Astrocyte (in vitro differentiated cells and primary cell): ENCODE data around the gene ERCC6L2. TPM values are rescaled to one million over a fixed set of nuclear protein-coding genes. Genes with fewer than 3 reads are reported as not detected.

ENCODE experiments used
- DNase-seq: peaks from one replicate; pipeline ENCODE4 v3.0.0-alpha.2; 2010; ENCODE audit warnings: low read depth
- FAIRE-seq: peaks from 2 replicates; lab custom pipeline; 2011; peaks lifted over from hg19 to GRCh38; lab: Jason Lieb, UNC
- H2AFZ ChIP-seq: 2 replicates; pipeline ENCODE4 v1.6.0; 2012; ENCODE audit warnings: low read depth, low read length, inconsistent platforms
- H3K27ac ChIP-seq: 2 replicates; pipeline ENCODE4 v1.5.1; 2011; ENCODE audit warnings: low read depth, low read length, inconsistent platforms
- H3K27me3 ChIP-seq: 2 replicates; pipeline ENCODE4 v1.6.0; 2011; ENCODE audit warnings: low read length, inconsistent platforms; ENCODE audit not compliant: insufficient read depth
- H3K36me3 ChIP-seq: 2 replicates; pipeline ENCODE4 v1.5.1; 2011; ENCODE audit warnings: low read length, inconsistent platforms; ENCODE audit not compliant: insufficient read depth
- H3K4me1 ChIP-seq: 2 replicates; pipeline ENCODE4 v1.5.1; 2011; ENCODE audit warnings: low read length, inconsistent platforms; ENCODE audit not compliant: insufficient read depth
- H3K4me2 ChIP-seq: 2 replicates; pipeline ENCODE4 v1.6.0; 2012; ENCODE audit warnings: low read length, inconsistent platforms
- H3K4me3 ChIP-seq: 2 replicates; pipeline ENCODE4 v1.5.1; 2011; ENCODE audit warnings: low read depth, mild to moderate bottlenecking, low read length, inconsistent platforms; ENCODE audit not compliant: insufficient read depth
- H3K79me2 ChIP-seq: 2 replicates; pipeline ENCODE4 v1.6.0; 2012; ENCODE audit warnings: mild to moderate bottlenecking, low read length, inconsistent platforms; ENCODE audit not compliant: insufficient read depth
- H3K9ac ChIP-seq: 2 replicates; pipeline ENCODE4 v1.6.0; 2012; ENCODE audit warnings: mild to moderate bottlenecking, low read length, inconsistent platforms
- H3K9me3 ChIP-seq: 2 replicates; pipeline ENCODE4 v1.5.1; 2012; ENCODE audit warnings: low read depth, mild to moderate bottlenecking, low read length, inconsistent platforms; ENCODE audit not compliant: insufficient read depth
- H4K20me1 ChIP-seq: 2 replicates; pipeline ENCODE4 v1.6.0; 2012; ENCODE audit warnings: low read length, inconsistent platforms; ENCODE audit not compliant: insufficient read depth
- H3K27ac Mint-ChIP-seq: one replicate; pipeline ENCODE4 v1.8.0; 2021; ENCODE audit warnings: mild to moderate bottlenecking, mixed read lengths; ENCODE audit not compliant: unreplicated experiment
- H3K27me3 Mint-ChIP-seq: one replicate; pipeline ENCODE4 v1.8.0; 2021; ENCODE audit warnings: low read depth, mixed read lengths; ENCODE audit not compliant: unreplicated experiment
- H3K36me3 Mint-ChIP-seq: one replicate; pipeline ENCODE4 v1.8.0; 2021; ENCODE audit warnings: low read depth, mixed read lengths; ENCODE audit not compliant: unreplicated experiment
- H3K4me1 Mint-ChIP-seq: one replicate; pipeline ENCODE4 v1.8.0; 2021; ENCODE audit warnings: low read depth, mixed read lengths; ENCODE audit not compliant: unreplicated experiment
- H3K4me3 Mint-ChIP-seq: one replicate; pipeline ENCODE4 v1.8.0; 2021; ENCODE audit warnings: mild to moderate bottlenecking, moderate library complexity, mixed read lengths; ENCODE audit not compliant: unreplicated experiment
- H3K9me3 Mint-ChIP-seq: one replicate; pipeline ENCODE4 v1.8.0; 2021; ENCODE audit warnings: mild to moderate bottlenecking, mixed read lengths; ENCODE audit not compliant: unreplicated experiment
- EZH2 ChIP-seq: IDR thresholded peaks from 2 replicates; pipeline ENCODE4 v1.6.1; 2012; ENCODE audit warnings: mild to moderate bottlenecking, low read length, inconsistent platforms; ENCODE audit not compliant: insufficient read depth
- total RNA-seq: library from RNA; stranded (reverse); gene quantifications from 2 replicates; pipeline ENCODE4 v1.2.1, GENCODE V29; 2021
- TF ChIP-seq, protein P1 (sequence below): IDR thresholded peaks from 2 replicates; pipeline ENCODE4 v1.5.1; 2011; ENCODE audit warnings: low read depth, mild to moderate bottlenecking, inconsistent platforms, low read length, moderate library complexity; ENCODE audit not compliant: insufficient read depth

Gene ERCC6L2
- total RNA-seq, 1 donor from 2014 or later: 31.9 TPM

DNA sequence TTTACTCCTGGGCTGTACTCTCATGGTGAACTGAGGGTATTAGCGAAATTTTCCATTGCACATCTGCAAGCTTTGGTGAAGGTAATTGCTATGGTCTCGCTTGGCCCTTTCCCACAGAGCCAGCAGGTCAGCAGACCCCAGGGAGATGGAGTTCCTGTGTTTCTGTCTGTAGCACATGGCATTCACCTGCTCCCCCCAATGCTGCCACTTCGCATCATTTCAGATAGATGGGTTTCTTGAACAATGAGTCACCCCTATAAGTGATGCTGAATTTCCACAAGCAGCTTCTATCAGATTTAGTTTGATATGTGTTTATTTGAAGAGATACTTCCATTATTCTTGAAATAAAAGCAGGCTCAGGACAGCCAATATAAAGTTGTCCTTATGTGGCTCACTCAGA is 117.8 kb downstream of the ERCC6L2 start:
- Mint-ChIP-seq H3K9me3 (peaks cover under 1% of the 10 kb centered on the region), H3K27me3 (no peaks in the 10 kb centered on the region), H3K36me3 (peaks cover 7% of the 10 kb centered on the region), H3K27ac (no peak overlapping the region), H3K4me1 (no peaks in the 10 kb centered on the region), H3K4me3 (no peak overlapping the region)
- no peak for TF ChIP-seq EZH2
- TF ChIP-seq, protein P1, sequence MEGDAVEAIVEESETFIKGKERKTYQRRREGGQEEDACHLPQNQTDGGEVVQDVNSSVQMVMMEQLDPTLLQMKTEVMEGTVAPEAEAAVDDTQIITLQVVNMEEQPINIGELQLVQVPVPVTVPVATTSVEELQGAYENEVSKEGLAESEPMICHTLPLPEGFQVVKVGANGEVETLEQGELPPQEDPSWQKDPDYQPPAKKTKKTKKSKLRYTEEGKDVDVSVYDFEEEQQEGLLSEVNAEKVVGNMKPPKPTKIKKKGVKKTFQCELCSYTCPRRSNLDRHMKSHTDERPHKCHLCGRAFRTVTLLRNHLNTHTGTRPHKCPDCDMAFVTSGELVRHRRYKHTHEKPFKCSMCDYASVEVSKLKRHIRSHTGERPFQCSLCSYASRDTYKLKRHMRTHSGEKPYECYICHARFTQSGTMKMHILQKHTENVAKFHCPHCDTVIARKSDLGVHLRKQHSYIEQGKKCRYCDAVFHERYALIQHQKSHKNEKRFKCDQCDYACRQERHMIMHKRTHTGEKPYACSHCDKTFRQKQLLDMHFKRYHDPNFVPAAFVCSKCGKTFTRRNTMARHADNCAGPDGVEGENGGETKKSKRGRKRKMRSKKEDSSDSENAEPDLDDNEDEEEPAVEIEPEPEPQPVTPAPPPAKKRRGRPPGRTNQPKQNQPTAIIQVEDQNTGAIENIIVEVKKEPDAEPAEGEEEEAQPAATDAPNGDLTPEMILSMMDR: no peak
- DNase-seq (no peak), FAIRE-seq (no peak)
- no peaks in the 10 kb centered on the region for H3K79me2 ChIP-seq
- no peaks in the 10 kb centered on the region for H3K4me1 ChIP-seq
- H3K4me2 ChIP-seq: no peak overlapping the region
- no peak overlapping the region for H3K9ac ChIP-seq
- H3K9me3 ChIP-seq: no peaks in the 10 kb centered on the region
- no peaks in the 10 kb centered on the region for H3K36me3 ChIP-seq
- H3K27me3 ChIP-seq: no peaks in the 10 kb centered on the region
- peaks cover under 1% of the 10 kb centered on the region for H4K20me1 ChIP-seq
- H2AFZ ChIP-seq: no peak overlapping the region
- no peak overlapping the region for H3K27ac ChIP-seq
- H3K4me3 ChIP-seq: no peak overlapping the region

DNA sequence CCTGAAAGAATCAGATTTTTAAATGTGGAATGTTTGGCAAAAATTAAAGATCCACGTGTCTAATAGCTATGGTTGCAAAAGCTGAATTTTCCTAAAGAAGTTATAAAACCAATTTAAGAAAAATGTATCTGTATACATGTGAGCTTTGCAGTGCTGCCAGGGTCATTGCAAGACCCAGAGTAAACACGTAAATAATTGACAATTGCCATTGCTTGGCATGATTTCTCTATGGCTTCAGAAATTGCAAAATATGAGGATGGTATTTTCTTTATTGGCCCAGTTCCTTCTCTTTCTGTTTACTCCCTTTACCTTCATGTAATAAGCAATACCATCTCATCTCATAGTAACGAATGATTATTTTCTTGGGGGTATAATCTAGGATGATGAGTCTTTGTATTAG is 123.9 kb downstream of the ERCC6L2 start:
- H3K27ac ChIP-seq: no peak overlapping the region
- H3K27me3 Mint-ChIP-seq: no peaks in the 10 kb centered on the region
- FAIRE-seq (no peak), DNase-seq (no peak)
- H3K4me1 Mint-ChIP-seq: no peaks in the 10 kb centered on the region
- H3K36me3 ChIP-seq: no peaks in the 10 kb centered on the region
- no peak overlapping the region for H3K4me3 Mint-ChIP-seq
- H3K9me3 Mint-ChIP-seq: peaks cover 7% of the 10 kb centered on the region
- H3K9ac ChIP-seq: no peak overlapping the region
- peaks cover 9% of the 10 kb centered on the region for H4K20me1 ChIP-seq
- no peak overlapping the region for H3K4me3 ChIP-seq
- H3K27ac Mint-ChIP-seq: no peak overlapping the region
- H3K4me2 ChIP-seq: no peak overlapping the region
- H3K9me3 ChIP-seq: no peaks in the 10 kb centered on the region
- TF ChIP-seq, protein P1: no peak
- no peak for TF ChIP-seq EZH2
- no peaks in the 10 kb centered on the region for H3K27me3 ChIP-seq
- peaks cover 21% of the 10 kb centered on the region for H3K36me3 Mint-ChIP-seq
- H2AFZ ChIP-seq: no peak overlapping the region
- no peaks in the 10 kb centered on the region for H3K4me1 ChIP-seq
- no peaks in the 10 kb centered on the region for H3K79me2 ChIP-seq

- Histone ChIP-seq H3K27me3 (no peaks in the 10 kb centered on the region), H3K4me1 (no peaks in the 10 kb centered on the region), H3K9me3 (no peaks in the 10 kb centered on the region), H3K36me3 (no peaks in the 10 kb centered on the region), H4K20me1 (peaks cover 27% of the 10 kb centered on the region), H3K4me2 (no peak overlapping the region), H3K4me3 (no peak overlapping the region), H3K9ac (no peak overlapping the region), H3K79me2 (no peaks in the 10 kb centered on the region), H2AFZ (no peak overlapping the region), H3K27ac (no peak overlapping the region)
- Mint-ChIP-seq H3K4me3 (no peak overlapping the region), H3K27ac (no peak overlapping the region), H3K9me3 (peaks cover 7% of the 10 kb centered on the region), H3K27me3 (no peaks in the 10 kb centered on the region), H3K36me3 (peaks cover 26% of the 10 kb centered on the region), H3K4me1 (peaks cover 10% of the 10 kb centered on the region)
- DNase-seq (no peak), FAIRE-seq (no peak)
- TF ChIP-seq, protein P1: no peak
- TF ChIP-seq EZH2: no peak
Observed at GRCh38 chr9:96004379-96004778, 128.9 kb downstream of the ERCC6L2 start.
